ENCODE results near the gene HMGB2.

HMGB2 gene

DNA sequence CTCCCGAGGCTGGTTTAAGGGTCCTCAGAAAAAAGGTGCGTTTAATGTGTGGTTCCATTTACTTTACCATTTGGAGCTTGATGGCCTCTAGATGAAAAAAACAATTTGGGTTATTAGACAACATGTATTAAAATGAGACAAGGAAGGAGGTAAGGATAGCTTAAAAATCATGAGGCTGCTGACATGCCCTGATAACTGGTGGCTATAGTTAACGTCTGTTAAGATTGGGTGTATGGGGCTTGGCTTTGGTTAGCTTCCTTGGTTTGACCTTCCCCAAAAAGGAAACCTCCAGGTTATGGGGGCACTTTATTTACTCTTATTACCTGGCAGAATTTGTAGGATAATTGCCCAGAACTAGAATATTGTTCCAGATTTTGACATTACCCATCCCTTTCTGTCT is 51.5 kb downstream of the HMGB2 start:
- no peak overlapping the region for H3K9ac ChIP-seq
- no peaks in the 10 kb centered on the region for H3K4me1 ChIP-seq (ENCODE audit: low read depth, poor library complexity, severe bottlenecking)
- no peak for TF ChIP-seq CTCF (conservative IDR thresholded peaks at IDR 0.05; ENCODE audit: low read depth, low read length)
- H4K20me1 ChIP-seq (ENCODE audit: insufficient read depth), result no peaks in the 10 kb centered on the region
- no peaks in the 10 kb centered on the region; the same call in 1 of the 2 replicates for H3K79me2 ChIP-seq (ENCODE audit: insufficient read depth, low read depth)
- no peak overlapping the region for H3K4me2 ChIP-seq
- no peak overlapping the region for H3K4me3 ChIP-seq (IDR thresholded peaks at IDR 0.05; ENCODE audit: insufficient read depth, low read depth, low read length)
- H2AFZ ChIP-seq (ENCODE audit: low read depth), result no peak overlapping the region
- H3K27me3 ChIP-seq (ENCODE audit: insufficient read depth, low read depth), result no peaks in the 10 kb centered on the region
- H3K36me3 ChIP-seq (ENCODE audit: insufficient read depth), result no peaks in the 10 kb centered on the region
- H3K27ac ChIP-seq, result no peak overlapping the region

DNA sequence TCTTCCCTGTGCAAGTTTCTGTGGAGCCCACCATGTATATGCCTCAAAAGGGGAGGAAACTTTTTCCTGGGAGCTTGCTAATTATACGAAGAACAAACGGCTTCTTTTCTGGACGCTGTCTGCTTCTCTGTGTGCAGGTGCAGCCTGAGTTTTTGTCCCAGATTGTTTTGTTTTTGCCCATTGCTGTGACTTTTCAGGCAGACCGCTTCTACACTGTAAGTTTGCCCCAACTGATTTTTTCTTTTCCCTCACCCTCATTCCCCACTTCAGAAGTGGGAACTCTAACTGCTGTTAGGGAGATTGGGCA is 51.9 kb downstream of the HMGB2 start:
- Histone ChIP-seq H3K36me3 (ENCODE audit: insufficient read depth) (no peaks in the 10 kb centered on the region), H3K4me1 (ENCODE audit: low read depth, poor library complexity, severe bottlenecking) (no peaks in the 10 kb centered on the region), H3K27me3 (ENCODE audit: insufficient read depth, low read depth) (no peaks in the 10 kb centered on the region), H3K4me3 (IDR thresholded peaks at IDR 0.05; ENCODE audit: insufficient read depth, low read depth, low read length) (no peak overlapping the region), H3K4me2 (no peak overlapping the region), H3K27ac (no peak overlapping the region), H3K79me2 (ENCODE audit: insufficient read depth, low read depth) (no peaks in the 10 kb centered on the region; the same call in 1 of the 2 replicates), H2AFZ (ENCODE audit: low read depth) (no peak overlapping the region), H4K20me1 (ENCODE audit: insufficient read depth) (no peaks in the 10 kb centered on the region), H3K9ac (no peak overlapping the region)
- TF ChIP-seq CTCF (conservative IDR thresholded peaks at IDR 0.05; ENCODE audit: low read depth, low read length), result no peak

GRCh38 chr4:173281406-173282255 is 52.5 kb downstream of the HMGB2 start:
- H3K27ac ChIP-seq, result no peak overlapping the region
- H3K79me2 ChIP-seq (ENCODE audit: insufficient read depth, low read depth), result no peaks in the 10 kb centered on the region
- H3K4me3 ChIP-seq (IDR thresholded peaks at IDR 0.05; ENCODE audit: insufficient read depth, low read depth, low read length), result no peak overlapping the region
- H2AFZ ChIP-seq (ENCODE audit: low read depth), result no peak overlapping the region
- no peak overlapping the region for H3K4me2 ChIP-seq
- H4K20me1 ChIP-seq (ENCODE audit: insufficient read depth), result no peaks in the 10 kb centered on the region
- peaks cover 4% of the 10 kb centered on the region for H3K4me1 ChIP-seq (ENCODE audit: low read depth, poor library complexity, severe bottlenecking)
- H3K9ac ChIP-seq, result no peak overlapping the region
- no peak for TF ChIP-seq CTCF (conservative IDR thresholded peaks at IDR 0.05; ENCODE audit: low read depth, low read length)
- H3K27me3 ChIP-seq (ENCODE audit: insufficient read depth, low read depth), result no peaks in the 10 kb centered on the region
- H3K36me3 ChIP-seq (ENCODE audit: insufficient read depth), result no peaks in the 10 kb centered on the region

All from KMS-11 (cell line).